ENCODE data around the gene DIAPH2.
"Not testable (repeated sequence)": the region's sequence is repeated elsewhere in the genome, so short reads cannot be mapped to it uniquely, and the experiment has no call there.

The DIAPH2 gene

GRCh38 chrX:97401586-97402136 lies 717.0 kb downstream of the DIAPH2 start:
- DNase-seq = no peak

DNA sequence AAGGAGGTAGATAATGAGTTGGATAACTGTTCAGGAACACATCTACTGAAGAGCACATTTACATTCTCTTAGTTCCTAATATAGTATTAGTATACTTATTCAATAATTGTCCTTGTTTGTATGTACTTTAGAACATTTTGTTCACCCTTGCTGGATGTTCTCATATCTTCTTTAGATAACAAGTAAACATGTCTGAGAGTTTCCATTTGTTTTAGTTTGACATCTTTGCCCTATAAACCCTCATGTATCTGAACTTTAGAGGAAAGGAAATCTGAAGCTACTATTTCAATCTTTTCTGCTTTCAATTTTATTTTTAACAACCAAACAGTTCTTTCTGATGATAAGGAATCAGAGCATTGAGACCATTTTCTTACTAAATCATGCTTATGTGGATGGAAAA lies 717.7 kb downstream of the DIAPH2 start:
- no peak for DNase-seq

GRCh38 chrX:97402903-97403302 lies 718.3 kb downstream of the DIAPH2 start:
- no peak for DNase-seq

DNA sequence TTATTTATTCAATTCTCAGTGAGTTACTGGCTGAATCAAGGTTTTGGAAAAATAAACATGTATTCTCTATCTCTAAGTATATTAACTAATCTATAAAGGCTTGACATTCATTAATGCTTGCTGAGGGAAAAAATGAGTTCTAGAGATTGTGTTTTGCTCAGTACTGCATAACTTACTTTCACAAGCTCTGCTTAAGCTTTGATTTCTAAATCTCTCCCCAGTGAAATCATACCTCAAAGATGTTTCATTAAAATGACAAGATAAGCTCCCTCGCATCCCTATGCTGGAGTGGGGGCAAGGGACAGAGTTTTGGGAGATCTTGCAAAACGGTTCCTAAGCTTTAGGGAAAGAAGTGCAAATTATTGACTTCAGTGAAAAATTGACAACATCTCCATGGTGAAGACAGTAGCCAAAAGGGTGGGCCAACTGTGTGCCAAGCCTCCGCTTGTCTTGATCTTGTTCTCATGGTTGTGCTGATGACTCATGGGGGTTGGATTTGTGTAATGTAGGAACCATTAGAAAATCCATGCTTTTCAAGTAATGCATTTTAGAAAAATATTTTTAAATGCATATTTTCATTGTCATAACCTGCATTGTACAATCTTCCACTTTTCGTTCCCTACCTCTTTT lies 720.5 kb downstream of the DIAPH2 start:
- no peak for DNase-seq

DNA sequence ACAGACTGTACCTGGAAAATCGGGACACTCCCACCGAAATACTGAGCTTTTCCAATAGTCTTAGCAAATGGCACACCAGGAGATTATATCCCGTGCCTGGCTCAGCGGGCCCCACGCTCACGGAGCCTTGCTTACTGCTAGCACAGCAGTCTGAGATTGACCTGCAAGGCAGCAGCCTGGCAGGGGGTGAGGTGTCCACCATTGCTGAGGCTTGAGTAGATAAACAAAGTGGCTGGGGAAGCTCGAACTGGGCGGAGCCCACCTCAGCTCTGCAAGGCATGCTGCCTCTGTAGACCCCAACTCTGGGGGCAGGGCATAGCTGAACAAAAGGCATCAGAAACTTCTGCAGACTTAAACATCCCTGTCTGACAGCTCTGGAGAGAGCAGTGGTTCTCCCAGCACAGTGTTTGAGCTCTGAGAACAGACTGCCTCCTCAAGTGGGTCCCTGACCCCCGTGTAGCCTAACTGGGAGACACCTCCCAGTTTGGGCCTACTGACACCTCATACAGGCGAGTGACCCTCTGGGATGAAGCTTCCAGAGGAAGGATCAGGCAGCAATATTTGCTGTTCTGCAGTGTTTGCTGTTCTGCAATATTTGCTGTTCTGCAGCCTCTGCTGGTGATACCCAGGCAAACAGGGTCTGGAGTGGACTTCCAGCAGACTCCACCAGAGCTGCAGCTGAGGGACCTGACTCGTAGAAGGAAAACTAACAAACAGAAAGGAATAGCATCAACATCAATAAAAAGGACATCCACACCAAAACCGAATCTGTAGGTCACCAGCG lies 725.2 kb downstream of the DIAPH2 start:
- not testable (repeated sequence) for DNase-seq

- DNase-seq = no peak
Observed at GRCh38 chrX:97416461-97416860, 731.8 kb downstream of the DIAPH2 start.

- DNase-seq = no peak
Observed at GRCh38 chrX:97429101-97429500, 744.5 kb downstream of the DIAPH2 start.

GRCh38 chrX:97431281-97431680 lies 746.6 kb downstream of the DIAPH2 start:
- DNase-seq = no peak

- no peak for DNase-seq
Observed at GRCh38 chrX:97446298-97446882, 761.7 kb downstream of the DIAPH2 start.

DNA sequence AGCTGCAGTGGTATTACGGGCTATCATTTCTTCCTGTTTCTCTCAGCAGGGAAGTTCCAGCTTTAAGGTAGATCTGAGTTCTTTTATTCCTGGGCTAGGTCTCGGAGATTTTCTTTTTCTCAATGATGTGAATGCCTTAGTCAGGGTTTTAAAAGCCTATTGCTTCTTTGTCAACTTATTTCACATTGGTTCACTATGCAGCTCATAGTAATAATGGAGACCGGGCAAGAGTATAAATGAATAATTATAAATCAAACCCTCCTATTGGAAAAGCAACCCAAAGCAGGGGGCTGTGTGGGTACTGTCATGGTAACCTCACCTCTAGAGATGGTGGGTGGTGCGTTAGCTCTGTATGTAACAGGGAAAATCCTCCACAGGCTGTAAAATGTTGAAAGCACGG lies 762.7 kb downstream of the DIAPH2 start:
- no peak for DNase-seq

- DNase-seq = no peak
Observed at GRCh38 chrX:97452283-97452682, 767.6 kb downstream of the DIAPH2 start.

- DNase-seq = no peak
Observed at GRCh38 chrX:97461763-97462162, 777.1 kb downstream of the DIAPH2 start.

DNA sequence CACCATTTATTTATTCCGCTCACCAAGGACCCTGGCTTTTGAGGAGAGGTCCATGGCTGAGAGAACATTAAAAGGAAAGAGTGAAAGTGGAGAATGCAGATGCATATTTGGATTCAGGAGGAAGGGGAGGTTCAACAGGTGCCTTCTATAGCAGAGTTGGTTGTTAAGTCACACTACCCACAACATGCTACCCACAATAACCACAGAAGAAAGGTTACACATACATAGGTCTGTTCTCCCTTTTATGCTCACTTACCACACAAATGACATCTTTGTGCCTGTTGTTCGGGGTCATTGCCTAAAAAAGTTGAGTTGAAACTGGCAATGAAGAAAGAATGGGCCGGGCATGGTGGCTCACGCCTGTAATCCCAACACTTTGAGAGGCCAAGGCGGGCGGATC lies 786.4 kb downstream of the DIAPH2 start:
- no peak for DNase-seq

DNA sequence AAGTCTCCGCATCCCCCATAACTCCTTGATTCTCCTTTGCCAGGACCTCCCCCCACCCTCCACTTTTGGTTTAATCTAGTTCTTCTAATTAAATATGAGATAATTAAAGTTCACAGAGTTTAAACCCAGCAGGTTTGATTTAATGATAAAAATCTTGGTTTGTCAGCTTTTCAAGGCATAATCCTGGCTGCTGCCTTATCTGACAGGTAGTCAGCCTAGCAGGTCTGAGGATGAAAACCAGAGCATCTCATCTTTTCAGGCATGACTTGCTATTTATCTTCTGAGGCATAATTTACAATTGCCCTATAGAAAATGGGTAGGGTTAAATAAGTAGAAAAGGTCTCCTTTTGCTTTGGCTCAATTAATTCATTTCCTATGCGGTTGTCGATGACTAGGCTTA lies 790.3 kb downstream of the DIAPH2 start:
- no peak for DNase-seq

DNA sequence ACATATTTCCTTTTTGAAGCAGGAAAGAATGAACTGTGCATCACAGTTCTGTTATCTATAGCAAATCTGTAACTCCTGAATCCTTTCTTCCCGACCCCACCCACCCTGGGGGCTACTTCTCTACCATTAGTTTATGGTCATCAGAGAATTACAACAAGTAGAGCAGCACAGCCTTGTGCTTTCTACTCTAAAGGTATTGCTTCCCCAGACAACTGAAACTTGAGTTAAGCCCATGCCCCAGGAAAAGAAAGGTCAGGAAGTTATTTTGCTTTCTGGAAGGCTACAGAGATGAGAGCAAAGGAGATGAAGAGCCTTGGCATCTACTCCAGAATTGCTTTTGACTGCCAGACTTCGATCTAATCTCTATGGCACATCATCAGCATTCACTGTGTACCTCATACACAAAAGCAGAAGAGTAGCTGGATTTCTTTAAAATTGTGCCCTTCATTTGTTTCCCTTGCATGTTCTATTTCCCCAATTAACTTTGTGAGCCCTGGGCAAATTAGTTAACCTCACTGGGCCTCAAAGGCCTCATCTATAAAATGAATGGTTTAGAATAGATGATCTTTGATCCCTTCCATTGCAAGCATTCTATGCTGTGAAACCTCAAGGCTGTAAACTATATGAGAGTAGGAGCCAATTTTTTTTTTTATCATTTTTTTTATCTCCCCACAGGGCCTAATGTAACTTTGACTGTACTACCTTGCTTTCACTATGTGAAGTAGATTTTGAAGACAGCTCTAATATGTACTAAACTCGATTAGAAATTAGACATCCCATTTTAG lies 794.7 kb downstream of the DIAPH2 start:
- no peak for DNase-seq

- no peak for DNase-seq
Observed at GRCh38 chrX:97481228-97481627, 796.6 kb downstream of the DIAPH2 start.

DNA sequence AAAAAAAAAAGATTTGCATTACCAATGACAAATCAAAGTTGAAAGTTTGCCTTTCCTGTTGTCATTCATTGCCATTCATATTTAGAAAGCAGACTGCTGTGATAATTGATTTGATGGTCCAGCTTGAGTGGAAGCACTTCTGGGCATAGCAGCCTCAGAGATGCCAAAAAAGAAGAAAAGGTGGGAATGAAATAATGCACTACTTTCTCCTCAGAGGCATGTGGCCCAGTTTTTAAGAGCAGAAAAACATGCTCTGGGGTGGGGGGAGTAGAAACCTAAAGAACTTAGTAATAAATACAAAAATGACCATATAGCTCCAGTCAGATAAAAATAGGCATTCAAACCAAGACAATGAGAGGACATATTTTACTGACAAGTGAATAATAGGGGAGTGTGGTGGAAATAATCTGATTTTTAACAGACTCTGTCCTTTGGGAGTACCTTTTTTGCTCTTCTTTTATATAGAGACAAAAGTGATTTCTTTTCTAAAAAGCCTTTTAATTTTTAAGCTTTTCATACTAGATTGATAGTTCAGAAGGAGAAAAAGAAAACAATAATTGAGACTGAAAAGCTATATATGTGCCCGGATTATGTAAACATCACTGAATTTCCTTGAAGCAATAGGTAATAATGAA lies 798.1 kb downstream of the DIAPH2 start:
- no peak for DNase-seq

DNA sequence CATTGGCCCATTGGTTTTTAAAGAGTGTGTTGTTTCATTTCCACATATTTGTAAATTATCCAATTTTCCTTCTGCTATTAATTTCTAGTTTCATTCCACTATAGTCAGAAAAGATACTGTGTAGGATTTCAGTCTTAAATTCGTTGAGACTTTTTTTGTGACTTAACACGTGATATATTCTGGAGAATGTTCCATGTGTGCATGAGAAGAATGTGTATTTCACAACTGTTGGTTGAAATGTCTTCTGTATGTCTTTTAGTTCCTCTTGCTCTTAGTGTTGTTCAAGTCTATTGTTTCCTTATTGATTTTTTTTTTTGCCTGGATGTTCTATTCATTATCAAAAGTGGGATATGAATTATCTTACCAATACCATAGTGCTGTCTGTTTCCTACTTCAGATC lies 806.0 kb downstream of the DIAPH2 start:
- DNase-seq = no peak

GRCh38 chrX:97494756-97495372 lies 810.2 kb downstream of the DIAPH2 start:
- no peak for DNase-seq

DNA sequence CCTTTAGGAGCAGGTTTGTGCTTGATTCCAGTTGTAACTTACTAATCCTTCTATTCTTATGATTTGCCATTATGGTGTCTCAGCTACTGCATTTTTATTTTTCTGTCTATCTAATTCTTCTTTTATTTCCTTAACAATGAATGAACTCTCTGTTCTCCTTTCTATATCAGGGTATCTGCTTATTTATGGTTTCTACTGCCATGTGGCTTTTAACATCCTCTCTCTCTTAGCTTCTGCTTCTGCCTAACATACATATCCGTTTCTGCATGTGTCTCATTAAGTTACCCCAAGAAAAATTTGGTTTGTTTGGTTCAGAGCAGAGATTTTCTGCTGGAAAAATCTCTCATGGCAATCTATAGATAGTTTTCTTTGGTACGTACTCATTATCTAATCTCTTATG lies 813.5 kb downstream of the DIAPH2 start:
- no peak for DNase-seq

GRCh38 chrX:97504431-97504830 lies 819.8 kb downstream of the DIAPH2 start:
- DNase-seq = no peak

DNA sequence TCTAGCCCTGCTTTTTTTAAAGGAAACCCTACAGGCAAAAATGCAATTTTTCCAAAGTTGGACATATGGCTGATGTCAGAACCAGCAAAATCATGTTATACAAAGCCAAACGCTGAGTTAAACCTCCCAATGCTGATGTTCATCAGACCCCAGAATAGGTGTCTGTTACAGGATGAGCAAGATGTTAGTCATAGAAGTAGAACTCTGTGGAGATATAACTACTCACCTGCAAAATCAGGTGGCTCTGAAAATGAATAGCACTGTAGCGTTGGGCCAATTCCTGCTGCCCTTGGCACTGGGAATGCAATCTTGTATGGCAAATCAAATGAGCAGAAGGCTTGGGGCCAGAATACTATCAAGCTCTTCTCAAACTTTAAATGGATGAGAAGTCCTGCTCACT lies 833.1 kb downstream of the DIAPH2 start:
- no peak for DNase-seq
